Nephron (organoid): ENCODE results near the gene FANCD2.

Source experiments
- H3K27ac Mint-ChIP-seq, 3 experiments: 2 replicates each; pipeline ENCODE4 v1.8.0; 2020; ENCODE audit warnings: mixed read lengths in 3 of 3, mild to moderate bottlenecking in 2 of 3, moderate library complexity in 1 of 3
- H3K27me3 Mint-ChIP-seq: 2 replicates; pipeline ENCODE4 v1.8.0; 2021; ENCODE audit warnings: low read depth, mild to moderate bottlenecking, moderate library complexity, mixed read lengths
- H3K36me3 Mint-ChIP-seq: 2 replicates; pipeline ENCODE4 v1.8.0; 2020; ENCODE audit warnings: low read depth, mixed read lengths
- H3K4me1 Mint-ChIP-seq: 2 replicates; pipeline ENCODE4 v1.8.0; 2020; ENCODE audit warnings: mixed read lengths
- H3K4me3 Mint-ChIP-seq, 3 experiments: 2 replicates each; pipeline ENCODE4 v1.8.0; 2020; ENCODE audit warnings: mild to moderate bottlenecking in 3 of 3, mixed read lengths in 3 of 3, moderate library complexity in 2 of 3
- H3K9me3 Mint-ChIP-seq: 2 replicates; pipeline ENCODE4 v1.8.0; 2020; ENCODE audit warnings: mixed read lengths
- TF ChIP-seq, protein P1 (sequence below), 3 experiments: fragments of 200-600 bp; sonication (generic); IDR thresholded peaks; one replicate each; pipeline ENCODE4 v1.5.0; 2021; ENCODE audit warnings: antibody characterized with exemption in 3 of 3; ENCODE audit not compliant: unreplicated experiment in 3 of 3

The FANCD2 gene

DNA sequence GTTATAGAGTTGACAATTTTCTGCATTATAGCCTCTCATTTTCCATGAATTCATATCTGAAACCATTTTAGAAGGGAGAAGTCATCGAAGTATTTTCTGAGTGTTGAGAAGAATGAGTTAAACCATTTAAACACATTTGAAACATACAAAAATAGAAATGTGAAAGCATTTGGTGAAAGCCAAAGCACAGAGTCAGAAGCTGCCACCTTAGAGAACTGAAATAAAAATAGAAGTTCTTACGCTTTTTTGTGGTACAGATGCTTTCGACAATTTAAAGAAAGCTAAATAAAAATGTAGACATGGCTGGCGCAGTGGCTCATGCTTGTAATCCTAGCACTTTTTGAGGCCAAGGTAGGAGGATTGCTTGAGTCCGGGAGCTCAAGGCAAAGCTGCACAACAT lies 72.8 kb downstream of the FANCD2 start:
- H3K4me3 Mint-ChIP-seq = no peak overlapping the region
- no peaks in the 10 kb centered on the region for H3K4me1 Mint-ChIP-seq
- H3K36me3 Mint-ChIP-seq = peaks cover 9% of the 10 kb centered on the region
- no peak overlapping the region for H3K27ac Mint-ChIP-seq
- no peaks in the 10 kb centered on the region for H3K9me3 Mint-ChIP-seq
- no peaks in the 10 kb centered on the region for H3K27me3 Mint-ChIP-seq
- TF ChIP-seq, protein P1, sequence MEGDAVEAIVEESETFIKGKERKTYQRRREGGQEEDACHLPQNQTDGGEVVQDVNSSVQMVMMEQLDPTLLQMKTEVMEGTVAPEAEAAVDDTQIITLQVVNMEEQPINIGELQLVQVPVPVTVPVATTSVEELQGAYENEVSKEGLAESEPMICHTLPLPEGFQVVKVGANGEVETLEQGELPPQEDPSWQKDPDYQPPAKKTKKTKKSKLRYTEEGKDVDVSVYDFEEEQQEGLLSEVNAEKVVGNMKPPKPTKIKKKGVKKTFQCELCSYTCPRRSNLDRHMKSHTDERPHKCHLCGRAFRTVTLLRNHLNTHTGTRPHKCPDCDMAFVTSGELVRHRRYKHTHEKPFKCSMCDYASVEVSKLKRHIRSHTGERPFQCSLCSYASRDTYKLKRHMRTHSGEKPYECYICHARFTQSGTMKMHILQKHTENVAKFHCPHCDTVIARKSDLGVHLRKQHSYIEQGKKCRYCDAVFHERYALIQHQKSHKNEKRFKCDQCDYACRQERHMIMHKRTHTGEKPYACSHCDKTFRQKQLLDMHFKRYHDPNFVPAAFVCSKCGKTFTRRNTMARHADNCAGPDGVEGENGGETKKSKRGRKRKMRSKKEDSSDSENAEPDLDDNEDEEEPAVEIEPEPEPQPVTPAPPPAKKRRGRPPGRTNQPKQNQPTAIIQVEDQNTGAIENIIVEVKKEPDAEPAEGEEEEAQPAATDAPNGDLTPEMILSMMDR (IDR thresholded peaks at IDR 0.05; ENCODE audit: unreplicated experiment in 3 of 3) = no peak

DNA sequence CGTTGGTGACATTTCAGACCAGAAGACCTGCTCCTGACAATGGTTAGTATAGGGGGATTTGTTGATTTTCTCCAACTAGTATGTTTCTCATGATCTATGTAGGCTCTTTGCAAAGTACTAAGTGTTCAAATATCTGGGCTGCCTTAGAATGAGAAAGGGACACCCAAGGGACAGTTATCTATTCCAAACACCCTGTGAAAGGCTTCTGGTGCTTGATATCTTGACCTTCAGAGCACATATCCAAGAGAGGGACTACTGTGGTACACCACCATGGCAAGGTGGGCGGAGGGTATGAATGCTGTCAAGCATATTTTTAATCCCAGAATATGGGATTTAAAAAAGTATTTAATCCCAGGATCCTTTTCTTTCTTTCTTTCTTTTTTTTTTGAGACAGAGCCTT lies 80.7 kb downstream of the FANCD2 start:
- TF ChIP-seq, protein P1 (IDR thresholded peaks at IDR 0.05; ENCODE audit: unreplicated experiment in 3 of 3) = no peak
- Mint-ChIP-seq H3K4me3 (no peak overlapping the region), H3K9me3 (no peaks in the 10 kb centered on the region), H3K4me1 (no peaks in the 10 kb centered on the region), H3K27me3 (no peaks in the 10 kb centered on the region), H3K36me3 (peaks cover under 1% of the 10 kb centered on the region), H3K27ac (no peak overlapping the region)

DNA sequence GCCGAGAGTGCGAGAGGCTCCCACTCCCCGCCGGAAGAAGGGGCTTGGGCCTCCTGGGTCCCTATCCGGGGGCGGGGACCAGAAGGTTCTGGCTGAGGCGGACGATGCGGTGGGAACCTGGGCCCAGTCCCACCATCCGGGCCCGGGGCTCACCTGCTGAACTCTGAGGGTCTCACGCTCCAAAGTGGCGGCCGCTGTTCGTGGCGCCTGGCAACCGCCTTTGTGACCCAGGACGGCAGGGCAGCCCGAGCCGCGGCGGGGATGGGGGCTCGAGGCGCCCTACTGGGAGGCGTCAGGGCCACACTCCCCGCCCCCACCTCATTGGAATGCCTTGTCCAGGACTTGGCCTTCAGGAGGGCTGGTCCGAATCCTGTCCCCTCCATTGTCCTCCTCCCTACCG lies 81.9 kb downstream of the FANCD2 start, which contains the start of gene FANCD2OS:
FANCD2OS (minus strand) TSS at position 165 of the 400 bp plus-strand sequence. CDS start 3,481 bp downstream, outside the sequence.
- H3K9me3 Mint-ChIP-seq = no peaks in the 10 kb centered on the region
- TF ChIP-seq, protein P1 (IDR thresholded peaks at IDR 0.05; ENCODE audit: unreplicated experiment in 3 of 3) = no peak
- no peak within 1 kb of the TSS for H3K27ac Mint-ChIP-seq
- H3K4me1 Mint-ChIP-seq = no peaks in the 10 kb centered on the region
- H3K4me3 Mint-ChIP-seq = no peak within 1 kb of the TSS
- H3K27me3 Mint-ChIP-seq = no peaks in the 10 kb centered on the region
- H3K36me3 Mint-ChIP-seq = no peaks in the 10 kb centered on the region

DNA sequence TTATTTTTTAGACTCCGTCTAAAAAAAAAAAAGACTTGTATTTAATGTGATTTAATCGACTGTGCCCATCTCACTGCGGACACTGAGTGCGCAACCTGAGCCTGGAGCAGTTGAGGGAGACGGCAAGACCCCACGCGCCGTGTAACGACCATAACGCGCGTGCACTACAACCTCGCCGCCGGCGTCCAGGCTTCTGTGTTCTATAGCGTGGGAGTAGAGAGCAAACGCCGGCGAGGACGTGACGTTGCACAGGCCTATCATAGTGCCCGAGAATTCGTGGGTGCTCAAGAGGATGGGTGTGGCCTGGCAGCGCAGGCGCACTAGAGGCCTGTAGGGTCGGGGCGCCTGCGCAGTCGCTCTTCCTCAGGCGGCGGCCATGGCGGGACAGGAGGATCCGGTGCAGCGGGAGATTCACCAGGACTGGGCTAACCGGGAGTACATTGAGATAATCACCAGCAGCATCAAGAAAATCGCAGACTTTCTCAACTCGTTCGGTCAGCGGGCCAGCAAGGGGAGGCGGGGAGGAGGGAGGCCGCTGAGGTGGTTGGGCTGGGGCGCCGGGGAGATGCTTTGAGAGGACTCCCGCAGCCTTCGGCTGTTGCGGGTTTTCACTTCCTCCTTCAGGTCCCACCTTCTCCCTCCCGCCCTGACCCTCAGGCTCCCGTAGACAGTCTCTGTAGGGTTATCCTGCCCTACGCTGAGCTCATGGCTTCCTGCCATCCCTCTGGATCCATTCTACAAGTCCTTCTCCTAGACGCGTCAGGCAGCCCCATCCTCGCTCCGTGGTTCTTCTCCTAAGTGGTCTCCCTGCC lies 89.3 kb downstream of the FANCD2 start, which contains the start of gene BRK1:
BRK1 (plus strand) TSS at position 350 of the 812 bp plus-strand sequence; CDS start at position 377, 27 bp downstream.
- Mint-ChIP-seq H3K4me3 (peak within 1 kb of the TSS; percentile 98 to 100 (median 100)), H3K4me1 (peaks cover 13% of the 10 kb centered on the region), H3K9me3 (no peaks in the 10 kb centered on the region), H3K27me3 (peaks cover 4% of the 10 kb centered on the region), H3K27ac (peak within 1 kb of the TSS; percentile 85 to 93 (median 87)), H3K36me3 (peaks cover 7% of the 10 kb centered on the region)
- TF ChIP-seq, protein P1 (IDR thresholded peaks at IDR 0.05; ENCODE audit: unreplicated experiment in 3 of 3) = no peak

DNA sequence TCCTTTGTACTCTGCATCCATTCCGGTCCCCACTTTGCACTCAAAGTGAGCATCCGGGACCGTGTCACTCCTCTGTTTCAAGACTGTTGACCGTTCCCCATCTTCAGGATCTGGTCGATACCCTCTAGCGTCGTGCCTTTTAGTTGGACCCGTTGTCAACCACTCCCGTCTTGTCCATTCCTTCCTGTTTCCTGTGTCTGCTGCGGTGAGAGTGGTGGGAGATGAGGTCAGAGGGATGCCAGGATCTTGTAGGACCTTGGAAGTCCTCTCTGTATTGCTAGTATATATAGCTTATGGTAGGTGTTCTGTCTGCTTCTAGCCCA lies 89.9 kb downstream of the FANCD2 start:
- Mint-ChIP-seq H3K27me3 (peaks cover 4% of the 10 kb centered on the region), H3K4me3 (peak overlapping the region; percentile 98 to 100 (median 100)), H3K4me1 (peaks cover 13% of the 10 kb centered on the region), H3K27ac (peak overlapping the region; percentile 85 to 93 (median 87)), H3K9me3 (no peaks in the 10 kb centered on the region), H3K36me3 (peaks cover 12% of the 10 kb centered on the region)
- TF ChIP-seq, protein P1 (IDR thresholded peaks at IDR 0.05; ENCODE audit: unreplicated experiment in 3 of 3) = no peak

DNA sequence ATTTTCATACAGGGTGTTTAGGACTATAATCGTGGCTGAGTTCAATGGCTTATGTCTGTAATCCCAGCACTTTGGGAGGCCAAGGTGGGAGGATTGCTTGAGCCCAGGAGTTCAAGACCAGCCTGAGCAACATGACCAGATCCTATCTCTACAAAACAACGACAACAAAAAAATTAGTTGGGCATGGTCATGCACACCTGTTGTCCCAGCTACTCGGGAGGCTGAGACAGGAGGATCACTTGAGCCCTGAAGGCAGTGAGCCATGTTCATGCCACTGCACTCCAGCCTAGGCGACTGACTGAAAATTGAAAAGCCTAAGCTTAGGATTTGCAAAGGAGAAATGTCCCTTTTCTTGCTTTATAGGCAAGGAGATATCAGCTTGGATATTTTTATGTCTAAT lies 90.7 kb downstream of the FANCD2 start:
- peak overlapping the region; percentile 98 to 100 (median 100) for H3K4me3 Mint-ChIP-seq
- TF ChIP-seq, protein P1 (IDR thresholded peaks at IDR 0.05; ENCODE audit: unreplicated experiment in 3 of 3) = no peak
- peaks cover 13% of the 10 kb centered on the region for H3K4me1 Mint-ChIP-seq
- peaks cover 16% of the 10 kb centered on the region for H3K36me3 Mint-ChIP-seq
- H3K27ac Mint-ChIP-seq = peak overlapping the region in 1 of 3 experiments; percentile 87
- H3K9me3 Mint-ChIP-seq = no peaks in the 10 kb centered on the region
- peaks cover 4% of the 10 kb centered on the region for H3K27me3 Mint-ChIP-seq
